ENCODE measurements around the gene EGFLAM.

GRCh38 chr5:38494175-38494574 lies 235.8 kb downstream of the EGFLAM start:
- TF ChIP-seq CTCF (IDR thresholded peaks at IDR 0.05) (no peak), EP300 (IDR thresholded peaks at IDR 0.05; ENCODE audit: low read depth) (no peak), POLR2AphosphoS5 (IDR thresholded peaks at IDR 0.05) (no peak), POLR2A (IDR thresholded peaks at IDR 0.05) (no peak)
